Endothelial cell of umbilical vein (primary cell): Measurements from ENCODE around the gene BMP2K. TPM values are rescaled to one million over a fixed set of nuclear protein-coding genes. Genes with fewer than 3 reads are reported as not detected.

Source experiments
- BruUV-seq: library from RNA; stranded (reverse); fragments of 400-500 nt; replicated peaks from 2 replicates; lab custom pipeline; 2021; lab: Mats Ljungman, UMichigan
- CTCF ChIA-PET: fragments of 300-600, 350-600 bp; sonication (Branson Sonifier 250); formaldehyde crosslinking; loops from one replicate; lab custom pipeline; 2021; ENCODE audit warnings: antibody characterized with exemption, inconsistent platforms; lab: Charles Lee
- POLR2A ChIA-PET: fragments of 300-600, 350-600 bp; sonication (Branson Sonifier 250); formaldehyde crosslinking; loops from one replicate; lab custom pipeline; 2021; ENCODE audit warnings: antibody characterized with exemption, inconsistent platforms; lab: Charles Lee
- DNase-seq: peaks from one replicate; pipeline ENCODE4 v3.0.0-alpha.2; 2011; ENCODE audit warnings: low read depth, low spot score
- FAIRE-seq: peaks from 2 replicates; lab custom pipeline; 2011; peaks lifted over from hg19 to GRCh38; lab: Jason Lieb, UNC
- H2AFZ ChIP-seq: 2 replicates; pipeline ENCODE4 v1.6.0; 2012; ENCODE audit warnings: low read depth, low read length, control low read depth, inconsistent platforms
- H3K27ac ChIP-seq: 2 replicates; pipeline ENCODE4 v1.5.1; 2011; ENCODE audit warnings: low read depth, mild to moderate bottlenecking, control low read depth, low read length, moderate library complexity; ENCODE audit not compliant: insufficient read depth
- H3K27me3 ChIP-seq, 2 experiments: 2 replicates each; pipeline versions ENCODE4 v1.6.0 to v1.6.1; 2011; ENCODE audit warnings: low read length in 2 of 2, mixed read lengths in 1 of 2; ENCODE audit not compliant: control insufficient read depth in 2 of 2, insufficient read depth in 2 of 2
- H3K36me3 ChIP-seq, 2 experiments: 2 replicates in 1 of 2; 3 replicates in 1 of 2; pipeline ENCODE4 v1.5.1; 2011; ENCODE audit warnings: low read length in 2 of 2, mild to moderate bottlenecking in 1 of 2, moderate library complexity in 1 of 2; ENCODE audit not compliant: control insufficient read depth in 2 of 2, insufficient read depth in 2 of 2; ENCODE audit errors: extremely low read depth in 1 of 2
- H3K4me1 ChIP-seq: 3 replicates; pipeline ENCODE4 v1.5.1; 2011; ENCODE audit warnings: mild to moderate bottlenecking, low read length; ENCODE audit not compliant: control insufficient read depth, insufficient read depth; ENCODE audit errors: extremely low read depth
- H3K4me2 ChIP-seq: 2 replicates; pipeline ENCODE4 v1.6.1; 2011; ENCODE audit warnings: low read length, control low read depth, mixed read lengths; ENCODE audit not compliant: insufficient read depth
- H3K4me3 ChIP-seq, 3 experiments: fragments of 200-600 bp in 1 of 3; sonication (generic), shearing (Covaris generic) in 1 of 3; replicated peaks in 1 of 3; 2 replicates each; pipeline ENCODE4 v1.5.1; 2011 to 2016; ENCODE audit warnings: control low read depth in 3 of 3, low read length in 3 of 3, mild to moderate bottlenecking in 2 of 3, inconsistent platforms in 1 of 3, low read depth in 1 of 3, moderate library complexity in 1 of 3; ENCODE audit not compliant: insufficient read depth in 1 of 3
- H3K79me2 ChIP-seq: 2 replicates; pipeline ENCODE4 v1.6.0; 2012; ENCODE audit warnings: low read length, inconsistent platforms; ENCODE audit not compliant: control insufficient read depth, insufficient read depth
- H3K9ac ChIP-seq: replicated peaks from 2 replicates; pipeline ENCODE3; 2011; ENCODE audit warnings: low read length, control low read depth; ENCODE audit not compliant: insufficient read depth; ENCODE audit errors: extremely low read depth
- H3K9me1 ChIP-seq: replicated peaks from 3 replicates; pipeline ENCODE4 v1.6.0; 2011; ENCODE audit warnings: mild to moderate bottlenecking, low read length; ENCODE audit not compliant: control insufficient read depth, insufficient read depth; ENCODE audit errors: extremely low read depth
- H3K9me3 ChIP-seq: replicated peaks from 2 replicates; pipeline ENCODE4 v1.5.1; 2012; ENCODE audit warnings: low read length, inconsistent platforms; ENCODE audit not compliant: control insufficient read depth, insufficient read depth
- H4K20me1 ChIP-seq: replicated peaks from 2 replicates; pipeline ENCODE3; 2011; ENCODE audit warnings: mild to moderate bottlenecking, low read length; ENCODE audit not compliant: control insufficient read depth, insufficient read depth; ENCODE audit errors: extremely low read depth
- EZH2 ChIP-seq: IDR thresholded peaks from 2 replicates; pipeline ENCODE4 v1.6.1; 2012; ENCODE audit warnings: borderline replicate concordance, low read depth, mild to moderate bottlenecking, moderate library complexity, low read length, inconsistent platforms; ENCODE audit not compliant: severe bottlenecking
- FOS ChIP-seq: IDR thresholded peaks from 2 replicates; pipeline ENCODE4 v1.6.1; 2011; ENCODE audit warnings: mild to moderate bottlenecking, low read length, moderate library complexity, borderline replicate concordance; ENCODE audit not compliant: insufficient read depth
- GATA2 ChIP-seq: IDR thresholded peaks from 2 replicates; pipeline ENCODE4 v1.7.0; 2011; ENCODE audit warnings: low read depth, mild to moderate bottlenecking, moderate library complexity, mixed read lengths, low read length; ENCODE audit not compliant: insufficient read length, insufficient read depth
- JUN ChIP-seq: IDR thresholded peaks from 2 replicates; pipeline ENCODE4 v1.6.1; 2011; ENCODE audit warnings: borderline replicate concordance, low read depth; ENCODE audit not compliant: insufficient read length, insufficient read depth
- MYC ChIP-seq: IDR thresholded peaks from one replicate; pipeline ENCODE4 v1.6.1; 2011; ENCODE audit warnings: mild to moderate bottlenecking, low read depth, low read length
- POLR2A ChIP-seq: IDR thresholded peaks from 2 replicates; pipeline ENCODE4 v1.6.1; 2012; ENCODE audit warnings: low read depth, mild to moderate bottlenecking, control low read depth, low read length
- POLR2AphosphoS5 ChIP-seq: IDR thresholded peaks from 2 replicates; pipeline ENCODE4 v1.6.1; 2012; ENCODE audit warnings: low read depth, mild to moderate bottlenecking, control low read depth, low read length, moderate library complexity; ENCODE audit not compliant: insufficient read depth
- dilution Hi-C: fragments of 300-500 bp; cut with MboI; formaldehyde crosslinking; loops from one replicate; pipeline ENCODE4 v1.15.0; 2019; ENCODE audit warnings: low sequenced_read_pairs; ENCODE audit not compliant: extremely low pct_ligation_motif_present
- intact Hi-C: fragments of 100-400 bp; cut with micrococcal nuclease; formaldehyde crosslinking; loops from one replicate; pipeline ENCODE4 v1.10.0; 2022
- polyA plus RNA-seq, 4 experiments: library from polyadenylated mRNA; depleted of rRNA in 3 of 4; stranded (reverse) in 3 of 4; unstranded in 1 of 4; fragments of >200 nt; gene quantifications; 2 replicates each; pipeline versions ENCODE4 v1.2.1 to v1.2.3, GENCODE V29; 2011 to 2012; ENCODE audit warnings: missing spikeins in 1 of 4
- total RNA-seq: library from RNA; stranded (reverse); gene quantifications from 2 replicates; pipeline ENCODE4 v1.2.3, GENCODE V29; 2021
- TF ChIP-seq, protein P1 (sequence below), 2 donors: IDR thresholded peaks; 1 replicate in 1 of 2; 2 replicates in 1 of 2; pipeline ENCODE4 v1.5.1; 2011; ENCODE audit warnings: low read length in 2 of 2, mild to moderate bottlenecking in 2 of 2, moderate library complexity in 2 of 2, control low read depth in 1 of 2, inconsistent platforms in 1 of 2, low read depth in 1 of 2; ENCODE audit not compliant: insufficient read depth in 1 of 2; ENCODE audit errors: extremely low read depth in 1 of 2
- TF ChIP-seq, protein P2 (sequence below): IDR thresholded peaks from 2 replicates; pipeline ENCODE4 v1.6.1; 2011; ENCODE audit not compliant: insufficient read depth, insufficient read length

The BMP2K gene
- total and polyA plus RNA-seq, 2 donors (not counting 3 experiments of a cell fraction or from before 2014, with no cell fraction given), result 16.1 to 37.9 TPM

DNA sequence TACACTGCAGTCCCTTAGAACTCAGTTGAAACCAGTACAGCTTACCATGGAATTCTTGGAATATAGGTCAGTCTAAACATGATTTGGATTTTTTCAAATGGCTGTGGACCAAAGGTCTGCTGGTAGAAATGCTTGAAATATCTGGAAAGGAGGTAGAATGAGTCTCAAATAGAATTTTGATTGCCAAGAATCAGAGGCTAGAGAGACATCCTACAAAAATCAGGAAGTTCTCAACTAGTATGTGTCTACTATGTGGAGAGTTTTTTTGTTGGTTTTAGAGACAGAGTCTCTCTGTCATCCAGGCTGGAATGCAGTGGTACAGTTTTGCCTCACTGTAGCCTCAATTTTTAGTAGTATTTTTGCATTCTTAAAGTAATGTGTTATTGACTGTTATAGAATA lies 109.4 kb downstream of the BMP2K start:
- no peaks in the 10 kb centered on the region for H3K27me3 ChIP-seq
- CTCF ChIA-PET, result no interaction called here
- H2AFZ ChIP-seq, result no peak overlapping the region
- POLR2A ChIA-PET, result no interaction called here
- H3K4me3 ChIP-seq, result no peak overlapping the region
- BruUV-seq, result no TSS peak
- H3K4me2 ChIP-seq, result no peak overlapping the region
- FAIRE-seq (no peak), DNase-seq (no peak)
- no peaks in the 10 kb centered on the region for H3K9me3 ChIP-seq
- peaks cover 14% of the 10 kb centered on the region for H3K4me1 ChIP-seq
- H4K20me1 ChIP-seq, result no peaks in the 10 kb centered on the region
- TF ChIP-seq, protein P1, sequence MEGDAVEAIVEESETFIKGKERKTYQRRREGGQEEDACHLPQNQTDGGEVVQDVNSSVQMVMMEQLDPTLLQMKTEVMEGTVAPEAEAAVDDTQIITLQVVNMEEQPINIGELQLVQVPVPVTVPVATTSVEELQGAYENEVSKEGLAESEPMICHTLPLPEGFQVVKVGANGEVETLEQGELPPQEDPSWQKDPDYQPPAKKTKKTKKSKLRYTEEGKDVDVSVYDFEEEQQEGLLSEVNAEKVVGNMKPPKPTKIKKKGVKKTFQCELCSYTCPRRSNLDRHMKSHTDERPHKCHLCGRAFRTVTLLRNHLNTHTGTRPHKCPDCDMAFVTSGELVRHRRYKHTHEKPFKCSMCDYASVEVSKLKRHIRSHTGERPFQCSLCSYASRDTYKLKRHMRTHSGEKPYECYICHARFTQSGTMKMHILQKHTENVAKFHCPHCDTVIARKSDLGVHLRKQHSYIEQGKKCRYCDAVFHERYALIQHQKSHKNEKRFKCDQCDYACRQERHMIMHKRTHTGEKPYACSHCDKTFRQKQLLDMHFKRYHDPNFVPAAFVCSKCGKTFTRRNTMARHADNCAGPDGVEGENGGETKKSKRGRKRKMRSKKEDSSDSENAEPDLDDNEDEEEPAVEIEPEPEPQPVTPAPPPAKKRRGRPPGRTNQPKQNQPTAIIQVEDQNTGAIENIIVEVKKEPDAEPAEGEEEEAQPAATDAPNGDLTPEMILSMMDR (IDR thresholded peaks at IDR 0.05; ENCODE audit: extremely low read depth in 1 of 2, insufficient read depth in 1 of 2, low read depth in 1 of 2, low read length in 2 of 2), result no peak
- TF ChIP-seq POLR2A, result no peak
- TF ChIP-seq JUN, result no peak
- no peaks in the 10 kb centered on the region for H3K79me2 ChIP-seq
- H3K9me1 ChIP-seq, result no peaks in the 10 kb centered on the region
- no peak overlapping the region for H3K9ac ChIP-seq
- intact Hi-C loops (no loop called here), dilution Hi-C loops (no loop called here)
- peaks cover 0 to 10% of the 10 kb centered on the region in 2 experiments for H3K36me3 ChIP-seq
- H3K27ac ChIP-seq, result no peak overlapping the region

DNA sequence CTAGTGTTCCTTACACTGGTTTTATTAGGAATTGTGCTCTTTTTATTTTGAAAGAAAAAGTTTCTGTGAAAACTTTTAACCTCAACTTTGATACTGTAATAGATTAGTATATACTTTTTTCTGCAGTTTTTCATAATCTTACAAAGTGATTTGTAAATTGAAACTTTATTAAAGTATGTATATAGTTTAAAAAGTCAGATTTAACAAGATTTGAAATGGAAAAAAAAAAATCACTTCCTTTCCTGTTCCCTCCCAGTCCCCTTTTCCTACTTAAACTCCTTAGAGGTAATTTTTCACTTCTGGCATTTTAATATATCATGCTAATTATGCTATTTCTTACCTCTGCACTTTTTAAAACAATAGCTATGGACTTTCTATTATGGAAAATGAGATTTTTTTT lies 113.8 kb downstream of the BMP2K start:
- Histone ChIP-seq H3K79me2 (no peaks in the 10 kb centered on the region), H3K9me1 (no peaks in the 10 kb centered on the region), H4K20me1 (no peaks in the 10 kb centered on the region), H2AFZ (no peak overlapping the region), H3K9me3 (no peaks in the 10 kb centered on the region), H3K9ac (no peak overlapping the region), H3K27me3 (no peaks in the 10 kb centered on the region), H3K4me2 (no peak overlapping the region), H3K4me3 (no peak overlapping the region), H3K27ac (no peak overlapping the region), H3K36me3 (peaks cover 5 to 16% of the 10 kb centered on the region in 2 experiments), H3K4me1 (peaks cover 10% of the 10 kb centered on the region)
- ChIA-PET CTCF (interaction anchor here (1.5 kb wide), 1 partner anchor 16 kb away, joined by 5 read pairs; no protein-coding TSS in a partner anchor), POLR2A (no interaction called here)
- TF ChIP-seq, protein P1 (IDR thresholded peaks at IDR 0.05; ENCODE audit: extremely low read depth in 1 of 2, insufficient read depth in 1 of 2, low read depth in 1 of 2, low read length in 2 of 2), result no peak
- TF ChIP-seq GATA2, result no peak
- TF ChIP-seq FOS, result no peak
- TF ChIP-seq, protein P2, sequence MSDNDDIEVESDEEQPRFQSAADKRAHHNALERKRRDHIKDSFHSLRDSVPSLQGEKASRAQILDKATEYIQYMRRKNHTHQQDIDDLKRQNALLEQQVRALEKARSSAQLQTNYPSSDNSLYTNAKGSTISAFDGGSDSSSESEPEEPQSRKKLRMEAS, result no peak
- no peak for TF ChIP-seq POLR2A
- TF ChIP-seq JUN, result no peak
- no peak for TF ChIP-seq POLR2AphosphoS5
- no peak for TF ChIP-seq EZH2
- TF ChIP-seq MYC, result no peak
- no TSS peak for BruUV-seq
- FAIRE-seq, result no peak
- DNase-seq, result no peak
- intact Hi-C loops (no loop called here), dilution Hi-C loops (no loop called here)
